Measurements from ENCODE around the gene NAGLU. TPM values are rescaled to one million over a fixed set of nuclear protein-coding genes. Genes with fewer than 3 reads are reported as not detected.

The NAGLU gene
- total and polyA plus RNA-seq, 2 of the 13 experiments (the other 11 are each of a cell fraction or from before 2014, with no cell fraction given), result 28.2 to 40.1 TPM

GRCh38 chr17:42562388-42563142 is 26.5 kb downstream of the NAGLU start (continued):
- TF ChIP-seq MNT (IDR thresholded peaks at IDR 0.05), result no peak
- peak; percentile 97 for TF ChIP-seq ZFY (CRISPR knock-in tag; IDR thresholded peaks at IDR 0.05)
- no peak for TF ChIP-seq ETV5 (CRISPR knock-in tag; IDR thresholded peaks at IDR 0.05; ENCODE audit: borderline replicate concordance)
- peak; percentile 33 for TF ChIP-seq ZNF331 (CRISPR knock-in tag; IDR thresholded peaks at IDR 0.05)
- no peak for TF ChIP-seq PHB2 (IDR thresholded peaks at IDR 0.05; ENCODE audit: partially characterized antibody)
- TF ChIP-seq CHCHD3 (CRISPR knock-in tag; IDR thresholded peaks at IDR 0.05), result peak; percentile 96
- TF ChIP-seq BORCS8-MEF2B (CRISPR knock-in tag; IDR thresholded peaks at IDR 0.05), result 0 out of 2 replicates have a peak, but pooled peaks have one; percentile 48
- TF ChIP-seq PAXIP1 (CRISPR knock-in tag; conservative IDR thresholded peaks at IDR 0.05), result 0 out of 2 replicates have a peak, but pooled peaks have one; percentile 8
- peak; percentile 84 for TF ChIP-seq ZNF230 (CRISPR knock-in tag; IDR thresholded peaks at IDR 0.05)
- no peak for TF ChIP-seq RORA (CRISPR knock-in tag; IDR thresholded peaks at IDR 0.05)
- TF ChIP-seq ZNF3 (CRISPR knock-in tag; IDR thresholded peaks at IDR 0.05), result no peak; the same call in 1 of the 2 replicates
- no peak for TF ChIP-seq PITX1 (CRISPR knock-in tag; IDR thresholded peaks at IDR 0.05)
- TF ChIP-seq KLF6 (CRISPR knock-in tag; IDR thresholded peaks at IDR 0.05), result peak; percentile 45; the same call in 1 of the 2 replicates
- TF ChIP-seq ADNP (CRISPR knock-in tag; IDR thresholded peaks at IDR 0.05), result no peak
- no peak for TF ChIP-seq NFIB (CRISPR knock-in tag; IDR thresholded peaks at IDR 0.05; ENCODE audit: borderline replicate concordance)
- no peak for TF ChIP-seq GTF2F1 (IDR thresholded peaks at IDR 0.05; ENCODE audit: low read length)
- no peak for TF ChIP-seq ZNF329 (CRISPR knock-in tag; IDR thresholded peaks at IDR 0.05; ENCODE audit: low read depth)
- TF ChIP-seq ARID3A (IDR thresholded peaks at IDR 0.05; ENCODE audit: low read depth, low read length), result no peak; the same call in 1 of the 2 replicates
- TF ChIP-seq ZNF772 (CRISPR knock-in tag; IDR thresholded peaks at IDR 0.05), result no peak; the same call in 1 of the 2 replicates
- TF ChIP-seq ZNF337 (CRISPR knock-in tag; IDR thresholded peaks at IDR 0.05; ENCODE audit: borderline replicate concordance, low read depth), result no peak
- TF ChIP-seq KLF11 (CRISPR knock-in tag; IDR thresholded peaks at IDR 0.05), result no peak
- TF ChIP-seq ZNF350 (CRISPR knock-in tag; IDR thresholded peaks at IDR 0.05; ENCODE audit: borderline replicate concordance, low read depth), result no peak; the same call in none of the 2 replicates
- TF ChIP-seq MTF1 (CRISPR knock-in tag; IDR thresholded peaks at IDR 0.05), result peak; percentile 61; the same call in 1 of the 2 replicates
- TF ChIP-seq ZSCAN31 (CRISPR knock-in tag; IDR thresholded peaks at IDR 0.05; ENCODE audit: low read depth), result peak; percentile 66
- no peak for TF ChIP-seq TAF15 (IDR thresholded peaks at IDR 0.05; ENCODE audit: low read depth, low read length, poor library complexity, severe bottlenecking)

Measured in HepG2 (cell line).